GM19035 (cell line): ENCODE results near the gene VIPR2.

ENCODE experiments used
- ATAC-seq: cut with Tn5 transposase; IDR thresholded peaks from one replicate; pipeline ENCODE4 v1.9.1; 2021; ENCODE audit not compliant: unreplicated experiment

VIPR2 gene

GRCh38 chr7:159158125-159158887 lies 13.6 kb upstream of the VIPR2 start:
- ATAC-seq, result no peak

GRCh38 chr7:159157714-159158113 lies 13.0 kb upstream of the VIPR2 start:
- ATAC-seq, result no peak

GRCh38 chr7:159156436-159157245 lies 12.0 kb upstream of the VIPR2 start:
- no peak for ATAC-seq

DNA sequence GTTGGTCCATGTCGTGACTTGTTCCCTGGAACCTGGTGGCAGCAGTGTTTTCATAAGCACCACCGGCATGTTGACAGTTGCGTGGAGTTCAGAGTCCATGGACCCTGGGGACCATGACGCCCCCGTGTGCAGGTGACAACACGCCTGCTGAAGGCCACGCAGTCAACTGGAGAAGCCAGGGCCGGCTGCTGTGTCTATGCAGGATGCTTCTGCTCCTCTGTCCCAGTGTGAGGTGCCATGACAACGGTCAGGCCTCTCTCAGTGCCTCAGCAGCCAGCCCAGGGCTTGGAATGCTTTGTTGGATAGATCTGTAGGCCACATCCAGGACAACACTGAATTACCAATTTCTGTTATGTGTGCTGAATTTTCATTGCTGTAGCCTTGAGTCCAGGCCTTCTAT lies 10.7 kb upstream of the VIPR2 start:
- ATAC-seq, result no peak

DNA sequence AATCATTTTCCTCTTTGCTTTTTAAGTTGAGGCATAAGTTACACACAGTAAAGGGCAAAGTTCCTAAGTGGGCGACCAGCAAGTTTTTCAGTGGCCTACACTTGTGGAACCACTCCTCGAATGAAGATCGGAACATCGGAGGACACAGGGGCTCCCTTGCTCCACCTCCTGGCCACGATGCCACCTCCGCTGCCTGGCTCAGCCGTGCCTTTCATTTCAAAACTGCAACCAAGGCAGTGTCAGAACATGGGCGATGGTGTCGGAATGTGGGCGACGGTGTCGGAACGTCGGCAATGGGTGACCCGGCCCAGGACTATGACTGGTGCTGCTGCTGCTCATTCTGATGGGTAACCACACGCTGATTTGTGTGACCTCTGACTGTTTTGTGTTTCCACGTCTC lies 9.6 kb upstream of the VIPR2 start:
- no peak for ATAC-seq

DNA sequence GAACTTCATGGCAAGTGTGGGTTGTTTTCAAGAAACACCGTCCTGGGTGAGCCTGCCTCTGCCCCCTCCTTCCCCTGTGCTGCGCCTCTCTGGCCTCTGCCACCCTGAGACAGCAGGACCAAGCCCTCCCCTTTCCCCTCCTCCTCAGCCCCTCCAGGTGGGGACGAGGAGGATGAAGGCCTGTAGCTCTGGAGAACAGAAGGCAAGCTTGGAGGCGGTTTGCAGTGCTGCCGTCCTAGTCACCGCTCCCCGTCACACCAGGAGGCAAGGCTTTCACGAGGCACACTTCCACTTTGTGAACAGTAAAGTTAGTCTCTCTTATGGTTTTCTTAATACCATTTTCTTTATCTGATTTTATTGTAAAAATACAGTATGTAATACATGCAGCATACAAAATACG lies 8.8 kb upstream of the VIPR2 start:
- ATAC-seq, result no peak

DNA sequence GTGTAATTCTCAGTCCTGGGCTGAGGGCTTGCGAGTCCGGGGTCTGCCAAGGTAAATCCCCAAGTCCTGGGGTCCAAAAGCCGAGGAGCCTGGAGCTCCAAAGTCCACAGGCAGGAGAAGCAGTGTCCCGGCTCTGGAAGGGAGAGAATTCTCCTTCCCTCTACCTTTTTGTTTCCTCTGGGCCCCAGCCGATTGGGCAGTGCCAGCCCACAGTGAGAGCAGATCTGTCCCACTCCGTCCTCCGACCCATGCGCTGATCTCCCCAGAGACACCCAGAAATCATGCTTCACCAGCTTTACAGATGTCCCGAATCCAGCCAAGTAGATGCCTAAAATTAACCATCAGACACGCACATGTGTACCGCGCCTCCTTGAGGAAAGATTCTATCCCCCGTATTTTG lies 8.1 kb upstream of the VIPR2 start:
- no peak for ATAC-seq

GRCh38 chr7:159151231-159151630 lies 6.6 kb upstream of the VIPR2 start:
- no peak for ATAC-seq

- no peak for ATAC-seq
Measured at GRCh38 chr7:159149488-159149887, 4.8 kb upstream of the VIPR2 start.

- ATAC-seq, result no peak
Measured at GRCh38 chr7:159148430-159149395, 4.0 kb upstream of the VIPR2 start.

DNA sequence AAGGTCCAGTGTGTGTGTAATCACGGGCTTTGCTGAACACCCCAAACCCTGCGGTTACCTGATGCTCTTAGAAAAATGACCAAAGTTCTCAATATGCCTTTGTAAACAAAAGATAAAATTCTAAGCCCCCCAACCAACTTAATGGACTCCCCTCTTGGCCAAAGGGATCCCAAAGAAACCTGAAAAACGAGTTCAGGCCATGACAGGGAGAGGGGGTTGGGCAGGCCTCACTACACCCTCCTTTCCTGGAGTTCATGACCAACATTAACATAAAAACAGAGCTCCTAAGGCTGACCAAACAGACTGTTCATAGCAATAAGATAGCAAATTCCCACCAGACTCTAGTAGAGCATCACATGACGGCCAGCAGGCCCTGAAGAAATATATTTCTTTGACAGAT lies 3.0 kb upstream of the VIPR2 start:
- no peak for ATAC-seq

- no peak for ATAC-seq
Measured at GRCh38 chr7:159147246-159147645, 2.6 kb upstream of the VIPR2 start.

GRCh38 chr7:159146084-159146858 lies 1.6 kb upstream of the VIPR2 start:
- ATAC-seq, result no peak

- no peak for ATAC-seq
Measured at GRCh38 chr7:159145490-159145855, 806 bp upstream of the VIPR2 start.

GRCh38 chr7:159143780-159144757 lies 598 bp downstream of the VIPR2 start:
- no peak for ATAC-seq

DNA sequence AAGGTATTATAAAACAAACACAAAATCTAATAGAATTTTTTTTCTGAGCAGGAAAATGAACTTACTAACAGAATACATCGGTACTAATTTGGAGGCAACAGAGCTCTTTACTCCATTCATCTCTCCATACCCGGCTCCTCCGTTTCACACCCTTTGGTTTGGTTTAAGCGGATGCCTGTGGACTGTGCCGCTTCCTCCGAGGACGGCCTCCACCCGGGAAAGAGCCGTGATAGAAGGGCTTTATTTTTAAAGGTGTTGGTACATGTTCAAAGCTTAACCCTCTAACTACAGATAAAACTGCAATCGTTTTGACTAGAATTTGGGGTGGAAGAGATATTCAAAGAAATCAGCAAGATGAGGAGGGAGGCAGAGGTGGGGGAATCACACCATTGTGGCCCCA lies 1.9 kb downstream of the VIPR2 start:
- ATAC-seq, result no peak

- ATAC-seq, result no peak
Measured at GRCh38 chr7:159142199-159142598, 2.5 kb downstream of the VIPR2 start.

- ATAC-seq, result no peak
Measured at GRCh38 chr7:159141660-159142059, 3.0 kb downstream of the VIPR2 start.

GRCh38 chr7:159141167-159141566 lies 3.5 kb downstream of the VIPR2 start:
- no peak for ATAC-seq
